ENCODE results near the gene PRDM10. TPM values are rescaled to one million over a fixed set of nuclear protein-coding genes. Genes with fewer than 3 reads are reported as not detected.

The PRDM10 gene
- total RNA-seq, 2 experiments from 2014 or later: 14.3 to 15.9 TPM

DNA sequence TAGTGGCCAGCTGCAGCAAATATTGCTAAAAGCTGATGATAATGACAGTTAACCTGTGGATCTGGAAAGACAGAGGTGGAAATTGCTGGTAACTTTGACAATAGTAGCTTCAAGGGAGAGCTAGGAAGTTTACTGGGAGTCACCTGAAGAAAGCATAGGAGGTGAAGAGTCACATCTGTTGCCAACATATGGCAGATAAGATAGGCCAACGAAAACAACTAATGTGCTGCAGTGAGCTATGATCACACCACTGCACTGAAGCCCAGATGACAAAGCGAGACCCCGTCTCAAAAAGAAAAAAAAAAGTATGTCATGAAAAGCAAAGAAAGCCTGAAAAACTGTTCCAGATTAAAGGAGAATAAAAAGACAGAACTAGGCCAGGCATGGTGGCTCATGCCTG, 4.3 kb upstream of the PRDM10 start:
- no peak overlapping the region for H3K27ac Mint-ChIP-seq
- H3K36me3 Mint-ChIP-seq (ENCODE audit: low read depth): peaks cover 4% of the 10 kb centered on the region
- H3K4me1 Mint-ChIP-seq (ENCODE audit: low read depth): peaks cover 9% of the 10 kb centered on the region
- no peak for DNase-seq
- ATAC-seq: no peak
- ChIA-PET CTCF (interaction anchor here (1.2 kb wide), 1 partner anchor 14 kb away, joined by 6 read pairs; no protein-coding TSS in a partner anchor), POLR2A (no interaction called here)
- no peaks in the 10 kb centered on the region for H3K9me3 Mint-ChIP-seq (ENCODE audit: insufficient read depth)
- no peak overlapping the region for H3K4me3 Mint-ChIP-seq
- H3K27me3 Mint-ChIP-seq (ENCODE audit: low read depth): peaks cover 5% of the 10 kb centered on the region

DNA sequence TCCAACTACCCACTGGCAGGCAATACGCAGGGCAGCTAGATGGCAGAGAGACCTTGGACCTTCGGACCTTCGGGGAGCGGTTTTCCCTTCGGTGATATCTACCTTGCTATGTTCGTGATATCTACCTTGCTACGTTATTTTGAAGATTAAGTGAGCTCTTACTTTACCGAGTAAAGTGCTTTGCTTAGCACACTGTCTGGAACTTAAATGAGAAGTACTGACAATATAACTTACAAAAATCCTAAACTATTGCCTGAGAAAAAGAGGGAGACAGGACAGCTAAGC, 1.0 kb upstream of the PRDM10 start:
- Mint-ChIP-seq H3K4me1 (ENCODE audit: low read depth) (peaks cover 16% of the 10 kb centered on the region), H3K9me3 (ENCODE audit: insufficient read depth) (no peaks in the 10 kb centered on the region), H3K36me3 (ENCODE audit: low read depth) (peaks cover 8% of the 10 kb centered on the region), H3K4me3 (peak overlapping the region; percentile 91), H3K27ac (peak overlapping the region; percentile 100), H3K27me3 (ENCODE audit: low read depth) (peaks cover 5% of the 10 kb centered on the region)
- ChIA-PET CTCF (interaction anchor here (0.6 to 4.8 kb wide), 6 partner anchors 11 to 128 kb away, joined by 3 to 15 read pairs (median 5); no protein-coding TSS in a partner anchor), POLR2A (interaction anchor here (0.6 to 2.6 kb wide), 8 partner anchors 12 to 189 kb away, joined by 3 to 19 read pairs (median 6); no protein-coding TSS in a partner anchor)
- no peak for ATAC-seq
- DNase-seq: no peak

DNA sequence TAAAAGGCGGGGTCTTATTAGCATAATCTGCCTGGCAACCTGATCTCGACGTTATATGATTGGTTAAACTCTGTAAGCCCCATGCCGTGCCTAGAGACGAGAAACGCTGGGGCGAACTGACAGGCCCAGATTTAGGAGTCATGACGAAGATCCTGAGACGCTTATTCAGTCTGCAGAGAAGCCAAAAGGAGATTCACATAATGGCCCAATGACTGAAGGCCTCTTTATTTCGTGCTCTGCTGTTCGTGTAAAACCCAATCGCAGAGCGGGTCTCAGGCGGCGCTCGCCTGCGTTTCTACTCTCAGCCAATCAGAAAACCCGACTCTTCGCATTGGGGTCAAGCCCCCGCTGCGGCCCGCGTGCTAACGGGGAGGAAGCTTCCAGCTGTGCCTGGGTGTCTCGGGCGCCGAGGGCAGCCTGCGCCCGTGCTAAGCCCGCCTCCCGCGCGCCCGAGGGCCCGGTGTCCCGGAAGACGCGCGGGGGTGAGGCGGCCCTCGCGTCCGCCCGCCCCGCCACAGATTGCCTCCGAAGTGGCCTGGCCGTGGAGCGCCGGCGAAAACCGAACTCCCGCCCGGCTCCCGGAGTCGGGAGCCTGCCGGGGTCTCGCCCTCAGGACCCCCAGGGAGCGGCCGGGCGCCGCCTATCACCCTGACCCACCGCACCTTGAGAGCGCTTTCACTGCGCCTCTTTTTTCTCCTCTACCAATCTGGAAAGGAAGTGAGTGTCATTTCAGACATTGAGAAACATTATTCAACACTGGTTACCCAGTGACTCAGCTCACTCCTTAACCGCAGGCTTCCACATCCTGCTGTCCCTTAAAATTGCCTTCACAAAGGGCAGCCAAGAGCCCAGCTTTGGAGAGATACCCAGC, 446 bp upstream of the PRDM10 start:
- Mint-ChIP-seq H3K36me3 (ENCODE audit: low read depth) (peaks cover 8% of the 10 kb centered on the region), H3K9me3 (ENCODE audit: insufficient read depth) (no peaks in the 10 kb centered on the region), H3K4me1 (ENCODE audit: low read depth) (peaks cover 17% of the 10 kb centered on the region), H3K27ac (peak overlapping the region; percentile 100), H3K4me3 (peak overlapping the region; percentile 97), H3K27me3 (ENCODE audit: low read depth) (peaks cover 5% of the 10 kb centered on the region)
- ChIA-PET POLR2A (interaction anchor here (0.6 to 2.6 kb wide), 15 partner anchors 9 to 363 kb away, joined by 3 to 19 read pairs (median 4); no protein-coding TSS in a partner anchor), CTCF (interaction anchor here (0.6 to 4.8 kb wide), 7 partner anchors 11 to 129 kb away, joined by 3 to 15 read pairs (median 5); no protein-coding TSS in a partner anchor)
- peak; percentile 80 for ATAC-seq
- DNase-seq: peak; percentile 94

DNA sequence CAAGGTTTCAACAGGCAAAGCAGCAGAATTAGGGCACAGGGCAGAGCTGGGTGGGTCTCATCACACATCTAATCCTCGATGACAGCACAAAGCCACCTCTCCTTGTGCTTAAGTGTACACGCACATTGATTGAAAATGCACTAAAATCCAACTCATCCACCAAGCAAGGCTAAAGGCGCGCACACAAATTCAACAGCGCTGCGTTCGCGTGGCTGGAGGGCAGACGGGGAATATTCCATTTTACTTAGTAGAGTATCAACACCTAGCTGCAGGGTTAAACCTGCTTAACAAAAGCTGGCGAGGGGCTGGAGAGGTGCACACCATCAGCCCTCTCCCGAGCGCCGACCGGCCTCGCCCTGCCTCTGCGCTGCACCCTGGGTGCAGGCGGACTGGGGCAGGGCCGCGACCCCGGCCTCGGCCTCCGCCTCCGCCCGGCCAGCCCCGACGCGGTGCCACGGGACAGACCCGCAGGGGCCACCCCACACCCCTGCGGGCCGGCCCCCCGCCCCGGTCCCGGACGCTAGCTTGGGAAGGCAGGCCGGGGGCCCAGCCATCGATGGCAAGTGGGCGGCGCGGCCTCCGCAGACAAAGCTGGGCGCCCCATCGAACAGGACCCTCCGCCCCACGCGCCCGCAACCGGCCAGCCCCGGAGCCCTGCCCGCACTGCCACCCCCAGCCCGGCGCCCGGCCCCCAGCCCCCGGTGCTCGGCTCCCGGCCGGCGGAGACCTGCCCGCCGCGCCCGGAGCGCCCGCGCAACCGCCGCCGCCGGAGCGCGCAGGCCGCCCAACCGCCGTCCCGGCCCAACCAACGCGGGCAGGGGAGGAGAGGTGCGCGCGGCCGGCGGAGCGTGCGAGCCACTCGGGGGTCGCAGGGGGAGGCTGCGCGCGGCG, 929 bp downstream of the PRDM10 start:
- ATAC-seq: peak; percentile 13

DNA sequence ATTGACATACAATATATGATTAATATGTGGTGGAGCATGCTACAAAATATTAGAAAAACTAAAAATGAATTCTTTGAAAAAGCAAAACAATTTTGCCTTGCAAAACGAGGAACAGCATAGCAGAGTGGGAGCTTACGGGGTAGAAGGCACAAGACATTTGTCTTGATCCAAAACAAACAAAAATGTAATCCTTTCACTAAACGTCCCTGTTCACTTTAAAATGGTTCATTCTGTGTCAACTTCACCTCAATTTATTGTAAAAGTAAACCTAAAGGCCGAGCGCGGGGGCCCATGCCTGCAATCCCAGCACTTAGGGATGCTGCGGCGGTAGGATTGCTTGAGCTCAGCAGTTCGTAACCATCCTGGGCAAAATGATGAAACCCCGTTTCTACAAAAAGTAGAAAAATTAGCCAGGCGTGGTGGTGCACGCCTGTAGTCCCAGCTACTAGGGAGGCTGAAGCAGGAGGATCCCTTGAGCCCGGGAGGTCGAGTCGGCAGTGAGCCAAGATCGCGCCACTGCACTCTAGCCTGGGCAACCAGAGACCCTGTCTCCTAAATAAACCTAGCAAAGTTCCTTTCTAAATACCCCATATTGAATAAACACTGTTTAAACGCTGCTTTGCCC, 2.0 kb downstream of the PRDM10 start:
- no peaks in the 10 kb centered on the region for H3K27me3 Mint-ChIP-seq (ENCODE audit: low read depth)
- H3K9me3 Mint-ChIP-seq (ENCODE audit: insufficient read depth): no peaks in the 10 kb centered on the region
- H3K4me1 Mint-ChIP-seq (ENCODE audit: low read depth): peaks cover 20% of the 10 kb centered on the region
- peak overlapping the region; percentile 82 for H3K4me3 Mint-ChIP-seq
- peaks cover 19% of the 10 kb centered on the region for H3K36me3 Mint-ChIP-seq (ENCODE audit: low read depth)
- ChIA-PET POLR2A (interaction anchor here (0.6 to 1.5 kb wide), 3 partner anchors 40 to 1232 kb away, joined by 3 to 4 read pairs (median 4); no protein-coding TSS in a partner anchor), CTCF (interaction anchor here (1.4 to 4.8 kb wide), 3 partner anchors 8 to 131 kb away, joined by 3 to 14 read pairs (median 8); no protein-coding TSS in a partner anchor)
- ATAC-seq: no peak
- no peak for DNase-seq
- no peak overlapping the region for H3K27ac Mint-ChIP-seq

More for the DNA sequence above, 929 bp downstream of the PRDM10 start:
- H3K4me1 Mint-ChIP-seq (ENCODE audit: low read depth): peaks cover 20% of the 10 kb centered on the region
- peaks cover 5% of the 10 kb centered on the region for H3K27me3 Mint-ChIP-seq (ENCODE audit: low read depth)
- no peaks in the 10 kb centered on the region for H3K9me3 Mint-ChIP-seq (ENCODE audit: insufficient read depth)
- peak overlapping the region; percentile 88 for H3K27ac Mint-ChIP-seq
- H3K4me3 Mint-ChIP-seq: peak overlapping the region; percentile 97
- CTCF ChIA-PET: interaction anchor here (1.4 to 4.8 kb wide), 4 partner anchors 10 to 130 kb away, joined by 3 to 14 read pairs (median 6); no protein-coding TSS in a partner anchor
- peaks cover 14% of the 10 kb centered on the region for H3K36me3 Mint-ChIP-seq (ENCODE audit: low read depth)
- peak; percentile 39 for DNase-seq
- POLR2A ChIA-PET: interaction anchor here (0.7 to 2.6 kb wide), 6 partner anchors 8 to 148 kb away, joined by 3 to 19 read pairs (median 4); no protein-coding TSS in a partner anchor

DNA sequence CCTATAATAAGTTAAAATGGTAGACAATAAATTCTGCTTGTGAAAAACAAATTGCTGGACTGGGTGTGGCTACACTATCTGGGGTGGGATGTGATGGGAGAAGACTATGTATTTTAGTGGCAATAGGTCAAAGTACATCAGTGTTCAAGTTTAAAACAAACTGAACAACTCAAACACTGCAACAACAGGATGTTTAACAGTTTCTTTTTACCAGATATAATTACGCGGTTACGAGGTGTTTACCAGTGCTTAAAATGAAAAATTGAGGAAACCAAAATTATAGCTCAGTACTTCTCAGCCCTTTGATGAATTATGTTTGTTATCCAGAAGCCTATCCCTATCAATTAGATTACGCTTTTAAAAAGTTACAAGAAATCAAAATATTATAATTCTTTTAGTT, 3.2 kb downstream of the PRDM10 start:
- Mint-ChIP-seq H3K27ac (no peak overlapping the region), H3K4me1 (ENCODE audit: low read depth) (peaks cover 17% of the 10 kb centered on the region), H3K36me3 (ENCODE audit: low read depth) (peaks cover 21% of the 10 kb centered on the region), H3K27me3 (ENCODE audit: low read depth) (no peaks in the 10 kb centered on the region), H3K4me3 (no peak overlapping the region), H3K9me3 (ENCODE audit: insufficient read depth) (no peaks in the 10 kb centered on the region)
- DNase-seq (no peak), ATAC-seq (no peak)
- ChIA-PET CTCF (no interaction called here), POLR2A (no interaction called here)

DNA sequence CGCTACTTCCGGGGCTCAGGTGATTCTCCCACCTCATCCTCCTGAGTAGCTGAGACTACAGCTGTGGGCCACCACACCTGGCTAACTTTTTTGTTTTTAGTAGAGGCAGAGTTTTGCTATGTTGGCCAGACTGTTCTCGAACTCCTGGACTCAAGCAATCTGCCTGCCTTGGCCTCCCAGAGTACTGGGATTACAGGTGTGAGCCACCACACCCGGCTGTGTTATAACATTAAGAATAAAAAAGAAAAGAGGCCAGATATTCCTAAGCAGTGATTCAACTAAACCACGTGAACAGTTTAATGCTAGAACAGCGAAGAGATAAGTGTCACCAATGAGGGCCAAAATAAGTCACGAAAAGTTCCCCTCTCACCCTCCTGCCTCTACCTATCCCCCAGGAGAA, 3.7 kb downstream of the PRDM10 start:
- POLR2A ChIA-PET: no interaction called here
- H3K4me1 Mint-ChIP-seq (ENCODE audit: low read depth): peaks cover 16% of the 10 kb centered on the region
- ATAC-seq (no peak), DNase-seq (no peak)
- CTCF ChIA-PET: no interaction called here
- no peaks in the 10 kb centered on the region for H3K9me3 Mint-ChIP-seq (ENCODE audit: insufficient read depth)
- H3K36me3 Mint-ChIP-seq (ENCODE audit: low read depth): peaks cover 21% of the 10 kb centered on the region
- no peaks in the 10 kb centered on the region for H3K27me3 Mint-ChIP-seq (ENCODE audit: low read depth)
- H3K4me3 Mint-ChIP-seq: no peak overlapping the region
- H3K27ac Mint-ChIP-seq: no peak overlapping the region

DNA sequence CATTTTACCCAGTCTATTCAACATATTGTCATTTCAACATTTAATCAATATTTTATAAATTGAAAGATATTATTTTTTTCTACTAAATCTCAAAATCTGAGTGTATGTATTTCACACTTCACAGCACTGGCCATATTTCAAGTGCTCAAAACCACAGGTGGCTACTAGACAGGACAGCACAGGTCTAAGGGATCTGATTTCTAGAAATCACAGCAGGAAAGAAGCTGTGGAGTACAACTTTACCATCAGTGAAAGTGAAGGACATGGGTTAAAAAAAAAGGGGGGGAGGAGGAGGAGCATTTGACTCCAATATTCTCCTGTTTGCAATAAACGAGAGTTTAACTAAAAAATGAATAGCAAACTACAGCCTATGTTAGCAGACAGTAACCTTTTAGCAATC, 4.5 kb downstream of the PRDM10 start:
- no peak for ATAC-seq
- Mint-ChIP-seq H3K27ac (no peak overlapping the region), H3K4me1 (ENCODE audit: low read depth) (peaks cover 12% of the 10 kb centered on the region), H3K27me3 (ENCODE audit: low read depth) (no peaks in the 10 kb centered on the region), H3K9me3 (ENCODE audit: insufficient read depth) (no peaks in the 10 kb centered on the region), H3K36me3 (ENCODE audit: low read depth) (peaks cover 17% of the 10 kb centered on the region), H3K4me3 (no peak overlapping the region)
- POLR2A ChIA-PET: no interaction called here
- no peak for DNase-seq
- CTCF ChIA-PET: no interaction called here

DNA sequence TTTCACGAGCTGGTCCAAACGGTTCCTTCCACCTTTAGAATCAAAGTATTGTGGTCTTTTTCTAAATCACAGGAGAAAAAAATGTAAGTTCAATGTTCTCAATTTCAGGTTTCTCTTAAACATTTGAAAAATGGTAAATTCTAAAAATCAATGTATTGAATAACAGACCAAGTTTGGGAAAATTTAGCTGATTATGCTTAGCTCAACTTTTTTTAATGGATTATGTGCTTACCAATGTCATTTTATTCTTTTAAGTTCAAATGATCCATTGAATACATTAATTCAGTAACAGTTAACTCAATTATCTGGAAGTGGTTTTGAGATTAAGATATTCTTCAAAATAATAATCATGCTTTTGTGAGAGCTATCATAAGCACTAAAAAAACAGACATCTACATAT, 5.1 kb downstream of the PRDM10 start:
- Mint-ChIP-seq H3K4me3 (no peak overlapping the region), H3K4me1 (ENCODE audit: low read depth) (peaks cover 12% of the 10 kb centered on the region)

DNA sequence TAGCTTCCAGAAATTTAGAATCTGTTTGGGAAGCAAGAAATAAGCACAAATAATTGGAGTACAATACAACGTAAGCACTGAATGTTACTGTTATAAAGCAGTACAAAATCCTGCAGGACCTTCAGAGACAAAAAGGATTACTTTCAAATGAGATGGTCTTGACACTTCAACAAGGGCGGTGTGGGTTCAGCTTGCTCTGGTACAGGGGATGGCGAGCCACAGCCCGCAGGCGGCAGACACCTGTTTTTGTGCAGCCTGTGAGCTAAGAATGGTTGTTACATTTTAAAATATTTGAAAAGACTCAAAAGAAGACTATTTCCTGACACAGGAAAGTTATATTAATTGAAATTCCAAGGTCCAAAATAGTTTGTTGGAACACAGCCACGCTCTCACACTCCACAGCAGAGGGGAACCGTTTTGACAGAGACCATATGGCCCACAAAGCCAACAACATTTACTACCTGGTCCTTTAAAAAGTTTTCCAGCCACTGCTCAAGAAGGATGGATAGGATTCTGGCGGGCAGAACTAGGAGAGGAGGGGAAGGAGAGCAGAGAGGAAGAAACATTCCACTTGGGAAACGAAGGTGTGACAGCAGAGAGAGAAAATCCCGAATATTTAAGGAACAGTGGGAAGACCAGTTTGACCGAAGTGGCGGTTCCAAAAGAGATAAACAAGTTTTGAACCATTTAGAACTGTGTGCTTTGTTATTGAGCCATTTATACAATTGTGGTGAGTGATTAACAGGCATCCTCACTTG, 6.3 kb downstream of the PRDM10 start:
- Mint-ChIP-seq H3K4me3 (no peak overlapping the region), H3K27me3 (ENCODE audit: low read depth) (no peaks in the 10 kb centered on the region), H3K36me3 (ENCODE audit: low read depth) (peaks cover 17% of the 10 kb centered on the region), H3K9me3 (ENCODE audit: insufficient read depth) (no peaks in the 10 kb centered on the region), H3K4me1 (ENCODE audit: low read depth) (peaks cover 16% of the 10 kb centered on the region), H3K27ac (no peak overlapping the region)
- ChIA-PET POLR2A (no interaction called here), CTCF (no interaction called here)
- DNase-seq: no peak
- ATAC-seq: no peak

More for the DNA sequence above, 5.1 kb downstream of the PRDM10 start:
- Mint-ChIP-seq H3K36me3 (ENCODE audit: low read depth) (peaks cover 17% of the 10 kb centered on the region), H3K27me3 (ENCODE audit: low read depth) (no peaks in the 10 kb centered on the region), H3K9me3 (ENCODE audit: insufficient read depth) (no peaks in the 10 kb centered on the region), H3K27ac (no peak overlapping the region)
- DNase-seq (no peak), ATAC-seq (no peak)
- ChIA-PET CTCF (interaction anchor here (0.6 to 0.7 kb wide), 2 partner anchors 74 to 319 kb away, joined by 3 read pairs; no protein-coding TSS in a partner anchor), POLR2A (no interaction called here)

DNA sequence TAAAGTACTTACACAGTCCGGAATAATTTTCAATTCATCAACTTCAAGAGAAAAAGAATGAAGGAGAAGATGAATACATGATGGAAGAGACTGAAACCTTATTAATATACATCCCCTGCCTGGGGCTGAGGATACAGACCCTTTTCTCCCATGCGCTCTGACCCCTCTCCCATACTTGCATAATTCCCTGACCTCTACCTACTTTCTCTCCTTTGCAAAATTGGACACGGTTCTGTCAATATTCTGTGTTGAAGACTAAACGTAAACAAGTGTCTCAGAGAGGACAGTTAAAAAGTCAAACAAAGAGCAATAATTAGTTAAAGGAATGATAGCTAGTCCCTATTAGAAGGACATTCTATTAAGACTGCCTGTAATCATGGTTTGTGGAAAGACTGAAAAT, 7.5 kb downstream of the PRDM10 start:
- Mint-ChIP-seq H3K27ac (no peak overlapping the region), H3K27me3 (ENCODE audit: low read depth) (no peaks in the 10 kb centered on the region), H3K36me3 (ENCODE audit: low read depth) (peaks cover 13% of the 10 kb centered on the region), H3K4me3 (no peak overlapping the region), H3K4me1 (ENCODE audit: low read depth) (peaks cover 9% of the 10 kb centered on the region), H3K9me3 (ENCODE audit: insufficient read depth) (no peaks in the 10 kb centered on the region)
- POLR2A ChIA-PET: no interaction called here
- DNase-seq (no peak), ATAC-seq (no peak)
- CTCF ChIA-PET: no interaction called here
